Activated CD8-positive, alpha-beta memory T cell treated with anti-CD3 and anti-CD28 coated beads, Interleukin-2, amount 10 ng/mL, durations not matched to agents 7 days and 5 days (primary cell): ENCODE data around the gene DAPK2. TPM values are rescaled to one million over a fixed set of nuclear protein-coding genes. Genes with fewer than 3 reads are reported as not detected.

Experiments used
- ATAC-seq: fragments of 150-1000 bp; cut with Tn5 transposase; one replicate; pipeline ENCODE4 v1.10.0; 2021; ENCODE audit warnings: moderate library complexity
- CTCF ChIA-PET: fragments of 350-600 bp; sonication (Branson Sonifier 250); formaldehyde crosslinking; loops from one replicate; lab custom pipeline; 2021; ENCODE audit warnings: antibody characterized with exemption; lab: Charles Lee
- DNase-seq: peaks from one replicate; pipeline ENCODE4 v3.0.0-alpha.2; 2020
- H3K27ac Mint-ChIP-seq: one replicate; pipeline ENCODE4 v1.8.0; 2021; ENCODE audit warnings: mild to moderate bottlenecking, mixed read lengths
- H3K27me3 Mint-ChIP-seq: one replicate; pipeline ENCODE4 v1.8.0; 2021; ENCODE audit warnings: mixed read lengths
- H3K36me3 Mint-ChIP-seq: one replicate; pipeline ENCODE4 v1.8.0; 2021; ENCODE audit warnings: mild to moderate bottlenecking, mixed read lengths
- H3K4me1 Mint-ChIP-seq: one replicate; pipeline ENCODE4 v1.8.0; 2021; ENCODE audit warnings: mixed read lengths
- H3K4me3 Mint-ChIP-seq: one replicate; pipeline ENCODE4 v1.8.0; 2021; ENCODE audit warnings: mild to moderate bottlenecking, moderate library complexity, mixed read lengths
- H3K9me3 Mint-ChIP-seq: one replicate; pipeline ENCODE4 v1.8.0; 2022; ENCODE audit warnings: low read depth, mixed read lengths
- total RNA-seq, 2 experiments: library from RNA; stranded (reverse); gene quantifications; one replicate each; pipeline ENCODE4 v1.2.3, GENCODE V29; 2021

The DAPK2 gene
- total RNA-seq, 2 experiments from 2014 or later = 14.1 to 15.0 TPM

DNA sequence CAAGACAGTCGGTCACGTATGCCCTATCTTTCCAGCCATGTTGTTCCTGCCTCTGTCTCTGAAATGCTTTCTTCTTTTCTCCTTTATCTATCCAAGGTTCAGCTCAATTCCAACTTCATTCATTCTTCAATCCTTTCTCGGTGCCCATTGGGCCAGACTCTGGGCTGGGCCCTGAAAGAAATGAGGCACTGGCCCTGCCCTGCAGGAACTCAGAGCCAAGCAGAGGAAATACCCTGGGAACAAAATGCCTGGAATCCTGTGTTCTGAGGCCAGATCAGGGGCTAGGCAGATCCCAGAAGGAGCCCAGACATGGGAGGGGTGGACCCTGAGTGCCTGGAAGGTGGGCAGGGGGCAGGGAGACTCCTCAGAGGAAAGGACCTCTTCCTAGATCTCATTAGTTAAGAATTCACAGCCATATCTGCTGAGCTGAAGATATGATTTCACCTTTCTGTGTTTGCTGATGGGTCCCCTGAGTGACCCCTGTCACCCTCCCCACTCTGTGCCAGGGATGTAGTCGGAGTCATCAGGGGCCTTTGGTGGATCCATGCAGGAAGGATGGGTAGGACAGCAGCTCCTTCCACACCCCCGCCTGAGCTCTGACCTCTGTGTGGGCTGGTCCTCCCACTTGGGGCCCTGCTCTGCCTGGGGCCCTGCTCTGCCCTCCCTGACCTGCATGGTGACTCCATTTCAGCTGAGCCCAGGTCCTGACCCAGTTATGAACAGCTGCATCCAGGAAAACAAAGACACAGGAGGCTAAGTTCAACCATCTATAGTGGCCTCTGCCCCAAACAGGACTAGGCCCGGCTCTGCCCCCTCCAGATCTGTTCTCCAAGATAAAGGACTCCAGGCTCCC is 5.3 kb upstream of the DAPK2 start:
- Mint-ChIP-seq H3K27ac (no peak overlapping the region), H3K9me3 (no peaks in the 10 kb centered on the region), H3K27me3 (peaks cover 14% of the 10 kb centered on the region), H3K36me3 (no peaks in the 10 kb centered on the region), H3K4me3 (no peak overlapping the region), H3K4me1 (peaks cover 4% of the 10 kb centered on the region)
- DNase-seq = no peak
- no peak for ATAC-seq
- CTCF ChIA-PET = interaction anchor here (1.3 kb wide), 2 partner anchors 16 to 300 kb away, joined by 3 to 4 read pairs; no protein-coding TSS in a partner anchor

DNA sequence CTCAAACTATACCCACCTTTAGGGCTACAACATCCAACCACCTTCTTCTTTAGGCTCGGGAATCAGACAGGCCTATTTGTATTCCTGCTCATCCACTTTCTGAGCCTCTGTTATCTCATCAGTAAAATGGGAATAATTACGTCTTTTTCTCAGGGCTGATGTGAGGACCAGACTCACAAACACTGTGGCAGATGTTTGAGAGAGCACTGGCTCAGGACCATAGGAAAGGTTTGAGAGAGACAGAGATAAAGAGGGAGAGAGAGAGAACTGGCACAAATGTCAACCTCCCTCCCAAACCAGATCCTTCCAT is 4.8 kb upstream of the DAPK2 start:
- no peak overlapping the region for H3K27ac Mint-ChIP-seq
- ATAC-seq (no peak), DNase-seq (no peak)
- CTCF ChIA-PET = interaction anchor here (1.3 to 1.9 kb wide), 6 partner anchors 15 to 299 kb away, joined by 3 to 4 read pairs (median 4); no protein-coding TSS in a partner anchor
- peaks cover 15% of the 10 kb centered on the region for H3K27me3 Mint-ChIP-seq
- H3K4me3 Mint-ChIP-seq = no peak overlapping the region
- H3K36me3 Mint-ChIP-seq = no peaks in the 10 kb centered on the region
- H3K4me1 Mint-ChIP-seq = peaks cover 6% of the 10 kb centered on the region
- H3K9me3 Mint-ChIP-seq = no peaks in the 10 kb centered on the region

DNA sequence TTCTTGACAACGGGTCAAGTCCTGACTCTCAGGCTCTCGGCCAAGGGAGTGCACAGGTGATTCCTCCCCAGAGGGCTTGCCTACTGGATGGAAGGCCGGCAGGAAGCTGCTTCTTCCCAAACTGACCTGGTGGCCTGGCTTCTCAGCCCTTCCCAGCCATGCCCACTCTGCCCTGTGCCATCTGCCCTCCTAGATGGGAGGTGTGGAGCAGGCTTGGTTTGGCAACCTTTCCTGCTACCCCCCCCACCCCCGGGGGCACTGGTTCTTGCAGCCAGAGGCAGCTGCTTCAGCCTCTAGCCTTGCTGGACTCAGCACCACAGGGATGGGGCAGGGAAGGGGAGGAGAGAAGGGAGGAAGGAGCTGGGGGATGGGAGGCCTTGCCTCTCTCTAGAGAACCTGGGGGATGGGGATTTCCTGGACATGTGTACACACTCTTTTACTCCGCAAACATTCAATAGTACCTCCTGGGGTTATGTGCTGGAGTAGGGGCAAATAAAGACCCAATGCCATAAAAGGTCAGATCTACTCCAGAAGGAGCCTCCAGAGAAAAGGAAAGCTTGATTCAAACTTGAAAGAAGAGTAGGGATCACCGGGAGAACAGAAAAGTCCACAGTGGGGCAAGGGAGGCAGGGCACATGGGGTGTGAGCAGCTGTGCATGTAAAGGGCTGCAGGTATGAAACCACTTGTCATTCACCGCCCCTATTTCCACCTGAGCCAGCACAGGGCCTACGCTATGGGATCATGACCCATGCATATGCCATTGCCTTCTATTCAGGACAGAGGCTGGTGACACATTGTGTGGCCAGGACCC is 4.2 kb upstream of the DAPK2 start:
- Mint-ChIP-seq H3K27ac (no peak overlapping the region), H3K4me3 (no peak overlapping the region), H3K27me3 (peaks cover 17% of the 10 kb centered on the region), H3K4me1 (peaks cover 8% of the 10 kb centered on the region), H3K36me3 (no peaks in the 10 kb centered on the region), H3K9me3 (no peaks in the 10 kb centered on the region)
- CTCF ChIA-PET = interaction anchor here (0.8 to 1.9 kb wide), 5 partner anchors 15 to 440 kb away, joined by 3 to 4 read pairs (median 3); no protein-coding TSS in a partner anchor
- DNase-seq (no peak), ATAC-seq (no peak)

DNA sequence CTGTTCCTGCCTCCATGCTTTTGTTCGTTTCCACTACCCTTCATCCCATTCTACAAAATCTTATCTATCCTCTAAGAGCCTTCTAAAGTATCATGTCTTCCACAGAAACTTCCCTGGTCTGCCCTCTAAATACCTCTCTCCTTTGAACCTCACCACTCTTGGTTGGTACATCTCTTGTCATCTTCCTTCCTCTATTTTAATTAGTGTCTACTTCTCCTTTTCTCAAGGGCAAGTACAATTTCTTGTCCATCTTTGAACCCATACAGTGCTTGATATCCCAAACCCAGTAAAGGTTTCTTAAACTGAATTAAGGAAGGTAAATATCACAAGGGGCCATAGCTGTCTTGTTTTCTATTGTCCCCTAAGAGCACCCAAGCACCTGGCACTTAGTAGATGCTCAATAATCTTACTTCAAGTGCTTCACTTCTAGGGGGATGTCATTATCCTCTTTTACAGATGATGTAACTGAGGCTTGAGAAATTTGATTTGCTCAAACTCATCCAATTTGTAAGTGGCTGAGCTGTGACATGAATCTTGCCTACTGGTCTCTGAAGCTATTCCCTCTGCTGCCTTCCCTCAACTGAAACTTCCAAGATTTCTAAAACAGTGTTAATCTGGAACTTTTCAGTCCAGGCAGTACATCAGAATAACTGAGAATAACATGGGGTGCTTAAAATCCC is 2.6 kb upstream of the DAPK2 start:
- Mint-ChIP-seq H3K36me3 (no peaks in the 10 kb centered on the region), H3K4me1 (peaks cover 17% of the 10 kb centered on the region), H3K9me3 (no peaks in the 10 kb centered on the region), H3K4me3 (no peak overlapping the region), H3K27ac (no peak overlapping the region), H3K27me3 (peaks cover 23% of the 10 kb centered on the region)
- ATAC-seq (no peak), DNase-seq (no peak)
- CTCF ChIA-PET = interaction anchor here (1.2 to 6.3 kb wide), 9 partner anchors 19 to 439 kb away, joined by 3 to 53 read pairs (median 4); no protein-coding TSS in a partner anchor

DNA sequence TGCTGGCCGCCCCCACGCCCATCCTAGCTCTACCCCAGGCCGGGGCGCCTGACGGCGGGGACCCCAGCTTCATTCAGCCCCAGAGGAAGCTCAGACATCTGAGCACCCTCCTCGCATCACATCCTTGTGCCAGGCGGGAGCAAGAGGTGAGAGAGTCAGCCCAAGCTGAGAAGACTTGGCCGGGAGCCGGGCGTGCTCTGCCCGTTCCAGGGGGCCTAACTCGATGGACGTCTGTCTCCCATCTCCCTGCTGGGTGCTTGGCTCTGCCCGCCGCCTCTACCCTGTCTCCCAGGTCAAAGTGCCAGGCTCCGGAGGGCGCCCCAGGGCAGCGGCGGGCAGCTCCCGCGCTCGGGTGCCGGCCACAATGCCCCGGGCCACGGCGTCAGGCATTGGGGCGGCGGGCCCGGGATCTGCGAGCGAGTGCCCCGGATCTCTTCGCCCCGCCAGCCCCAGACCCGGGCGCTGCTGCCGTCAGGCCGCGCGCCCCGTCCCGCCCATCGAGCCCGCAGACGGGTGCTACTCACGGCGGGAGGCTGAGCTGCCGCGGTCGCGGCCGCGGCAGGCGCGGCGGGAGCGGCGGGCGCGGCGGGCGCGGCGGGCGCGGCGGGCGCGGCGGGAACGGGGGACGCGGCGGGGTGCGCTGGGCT is 388 bp downstream of the DAPK2 start:
- Mint-ChIP-seq H3K4me1 (peaks cover 17% of the 10 kb centered on the region), H3K27ac (peak overlapping the region; percentile 35), H3K27me3 (peaks cover 23% of the 10 kb centered on the region), H3K9me3 (no peaks in the 10 kb centered on the region), H3K36me3 (no peaks in the 10 kb centered on the region), H3K4me3 (peak overlapping the region; percentile 67)
- ATAC-seq = peak; percentile 68
- CTCF ChIA-PET = interaction anchor here (0.7 to 6.3 kb wide), 49 partner anchors 9 to 444 kb away, joined by 3 to 53 read pairs (median 5); no protein-coding TSS in a partner anchor
- peak; percentile 44 for DNase-seq

DNA sequence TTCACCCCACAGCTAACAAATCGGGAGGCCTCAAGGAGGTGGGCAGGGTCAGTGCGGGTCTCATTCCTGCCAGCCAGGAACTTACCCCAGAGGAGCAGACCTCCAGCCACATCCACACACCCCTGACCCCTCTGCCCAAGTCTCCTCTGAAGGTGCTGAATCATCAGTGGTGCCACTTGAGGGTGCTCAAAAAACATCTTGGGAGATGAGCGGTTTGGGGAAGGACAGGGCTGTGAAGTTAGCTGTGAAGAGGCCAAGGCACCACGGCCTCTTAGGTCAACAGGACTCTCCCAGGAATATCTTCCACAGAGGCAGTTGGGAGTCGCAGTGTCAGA is 1.2 kb downstream of the DAPK2 start:
- Mint-ChIP-seq H3K36me3 (peaks cover under 1% of the 10 kb centered on the region), H3K9me3 (no peaks in the 10 kb centered on the region), H3K4me1 (peaks cover 17% of the 10 kb centered on the region), H3K27ac (no peak overlapping the region), H3K4me3 (peak overlapping the region; percentile 67), H3K27me3 (peaks cover 23% of the 10 kb centered on the region)
- ATAC-seq (no peak), DNase-seq (no peak)
- CTCF ChIA-PET = interaction anchor here (0.7 to 6.3 kb wide), 16 partner anchors 11 to 435 kb away, joined by 3 to 53 read pairs (median 12); no protein-coding TSS in a partner anchor

DNA sequence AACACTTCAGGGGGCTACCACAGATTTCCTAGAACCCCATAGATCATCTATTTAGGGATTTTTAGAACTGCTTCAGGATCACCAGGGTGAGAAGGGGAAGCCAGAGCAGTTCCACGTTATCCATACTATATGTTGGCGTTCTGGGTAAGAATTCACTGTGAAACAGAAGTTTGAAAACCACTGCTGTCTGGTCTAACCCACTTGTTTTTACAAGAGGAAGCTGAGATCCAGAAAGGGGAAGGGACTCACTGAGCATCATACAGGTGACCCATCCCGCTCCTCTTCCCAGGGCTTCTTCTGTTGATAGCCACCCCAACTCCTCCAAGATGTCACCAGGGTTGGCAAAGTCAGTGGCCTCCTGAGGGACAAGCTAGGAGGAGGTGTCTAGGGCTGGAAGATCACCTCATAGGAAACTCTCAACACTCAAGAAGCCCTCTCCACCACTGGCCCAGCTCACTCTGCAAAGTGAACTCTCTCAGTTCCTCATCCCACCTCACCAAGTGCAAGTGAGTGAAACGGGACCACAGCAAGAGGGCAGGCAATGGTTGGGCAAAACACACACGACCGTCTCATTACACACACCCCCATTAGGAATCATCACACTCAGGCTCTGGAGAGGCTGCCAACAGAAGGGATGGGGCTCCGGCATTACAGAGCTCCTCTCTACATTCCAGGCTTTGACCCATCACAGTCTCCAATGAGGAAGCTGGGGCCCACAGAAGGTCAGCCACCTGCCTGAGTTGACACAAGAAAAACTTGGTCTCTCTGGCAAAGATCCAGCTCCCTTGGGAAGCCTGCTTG is 1.8 kb downstream of the DAPK2 start:
- peaks cover 23% of the 10 kb centered on the region for H3K27me3 Mint-ChIP-seq
- no peaks in the 10 kb centered on the region for H3K9me3 Mint-ChIP-seq
- peak overlapping the region; percentile 67 for H3K4me3 Mint-ChIP-seq
- peaks cover 17% of the 10 kb centered on the region for H3K4me1 Mint-ChIP-seq
- DNase-seq = no peak
- H3K36me3 Mint-ChIP-seq = peaks cover 2% of the 10 kb centered on the region
- CTCF ChIA-PET = interaction anchor here (0.6 to 6.3 kb wide), 12 partner anchors 11 to 435 kb away, joined by 3 to 53 read pairs (median 14); no protein-coding TSS in a partner anchor
- H3K27ac Mint-ChIP-seq = no peak overlapping the region
- no peak for ATAC-seq

DNA sequence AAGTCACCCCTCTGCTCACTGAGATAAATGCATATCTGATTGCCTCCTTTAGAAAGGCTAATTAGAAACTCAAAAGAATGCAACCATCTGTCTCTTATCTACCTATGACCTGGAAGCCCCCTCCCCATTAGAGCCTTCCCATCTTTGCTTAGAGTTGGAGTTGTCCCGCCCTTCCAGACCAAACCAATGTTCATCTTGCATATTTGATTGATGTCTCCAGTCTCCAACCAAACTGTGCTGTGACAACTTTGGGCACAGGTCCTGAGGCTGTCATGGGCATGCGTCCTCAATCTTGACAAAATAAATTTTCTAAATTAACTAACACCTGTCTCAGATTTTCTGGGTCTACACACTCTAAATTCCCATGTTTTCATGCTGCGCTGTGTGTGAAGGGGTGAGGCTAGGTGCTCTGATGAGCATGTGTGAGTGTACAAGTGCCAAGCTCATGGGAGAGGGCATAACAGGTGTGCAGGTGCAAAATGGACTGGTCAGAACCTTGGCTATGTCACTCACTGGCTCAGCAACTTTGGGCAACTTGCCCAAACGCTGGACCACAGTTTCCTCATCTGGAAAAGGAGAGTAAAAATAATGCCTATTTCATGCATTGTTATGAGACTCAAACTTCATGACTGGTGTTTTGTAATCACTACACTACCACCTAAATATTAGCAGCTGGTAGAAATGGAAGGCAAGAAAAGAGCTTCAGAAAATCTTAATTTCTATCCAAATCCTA is 7.2 kb downstream of the DAPK2 start:
- CTCF ChIA-PET = interaction anchor here (0.8 to 1.3 kb wide), 2 partner anchors 8 to 28 kb away, joined by 3 to 4 read pairs; no protein-coding TSS in a partner anchor
- Mint-ChIP-seq H3K4me3 (no peak overlapping the region), H3K36me3 (peaks cover 8% of the 10 kb centered on the region), H3K9me3 (no peaks in the 10 kb centered on the region), H3K27ac (no peak overlapping the region), H3K27me3 (no peaks in the 10 kb centered on the region), H3K4me1 (no peaks in the 10 kb centered on the region)
- DNase-seq (no peak), ATAC-seq (no peak)

DNA sequence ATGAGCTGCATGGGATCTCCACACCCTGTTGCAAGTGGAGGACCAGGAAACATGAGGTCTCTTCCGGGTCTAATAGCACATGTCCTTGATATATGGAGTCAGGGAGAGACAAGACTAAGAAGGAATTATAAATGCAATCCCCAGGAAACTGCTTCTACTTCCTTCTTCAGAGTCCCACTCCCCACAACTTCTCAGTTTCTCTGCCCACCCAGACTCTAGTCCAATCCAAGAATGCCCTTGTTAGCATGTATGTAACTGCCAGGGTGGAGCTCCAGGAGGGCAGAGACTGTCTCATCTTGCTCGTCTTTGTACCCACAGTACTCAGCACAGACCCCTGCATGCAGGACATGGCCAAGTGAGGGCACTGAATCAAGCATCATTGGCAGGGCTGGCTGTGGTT is 8.3 kb downstream of the DAPK2 start:
- H3K27me3 Mint-ChIP-seq = no peaks in the 10 kb centered on the region
- H3K9me3 Mint-ChIP-seq = no peaks in the 10 kb centered on the region
- peaks cover 8% of the 10 kb centered on the region for H3K36me3 Mint-ChIP-seq
- CTCF ChIA-PET = interaction anchor here (0.6 to 1.7 kb wide), 4 partner anchors 9 to 157 kb away, joined by 3 to 8 read pairs (median 3); no protein-coding TSS in a partner anchor
- H3K27ac Mint-ChIP-seq = no peak overlapping the region
- H3K4me3 Mint-ChIP-seq = no peak overlapping the region
- ATAC-seq = no peak
- peaks cover 1% of the 10 kb centered on the region for H3K4me1 Mint-ChIP-seq
- no peak for DNase-seq

DNA sequence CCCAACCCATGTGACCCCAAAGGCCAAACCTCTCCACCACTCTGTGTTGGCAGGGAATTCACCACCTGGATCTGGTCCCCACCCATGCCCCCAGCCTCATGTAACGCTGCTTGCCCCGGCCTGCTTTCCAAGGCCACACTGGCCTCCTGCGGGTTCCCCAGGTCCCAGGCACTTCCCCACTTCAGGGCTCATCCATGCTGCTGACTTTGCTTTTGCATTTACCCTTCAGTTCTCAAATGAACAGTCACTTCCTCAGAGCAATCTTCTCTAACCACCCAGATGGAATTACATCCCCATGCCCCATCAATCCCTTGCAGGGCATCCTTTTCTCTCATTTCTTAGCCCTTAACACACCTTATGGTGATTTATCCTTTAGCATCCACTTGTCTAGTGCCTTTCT is 9.2 kb downstream of the DAPK2 start:
- Mint-ChIP-seq H3K4me3 (no peak overlapping the region), H3K4me1 (peaks cover 6% of the 10 kb centered on the region), H3K9me3 (no peaks in the 10 kb centered on the region), H3K27ac (no peak overlapping the region), H3K27me3 (no peaks in the 10 kb centered on the region), H3K36me3 (peaks cover 9% of the 10 kb centered on the region)
- ATAC-seq = no peak
- no peak for DNase-seq
- CTCF ChIA-PET = interaction anchor here (0.7 to 1.7 kb wide), 5 partner anchors 9 to 92 kb away, joined by 3 to 8 read pairs (median 3); no protein-coding TSS in a partner anchor

DNA sequence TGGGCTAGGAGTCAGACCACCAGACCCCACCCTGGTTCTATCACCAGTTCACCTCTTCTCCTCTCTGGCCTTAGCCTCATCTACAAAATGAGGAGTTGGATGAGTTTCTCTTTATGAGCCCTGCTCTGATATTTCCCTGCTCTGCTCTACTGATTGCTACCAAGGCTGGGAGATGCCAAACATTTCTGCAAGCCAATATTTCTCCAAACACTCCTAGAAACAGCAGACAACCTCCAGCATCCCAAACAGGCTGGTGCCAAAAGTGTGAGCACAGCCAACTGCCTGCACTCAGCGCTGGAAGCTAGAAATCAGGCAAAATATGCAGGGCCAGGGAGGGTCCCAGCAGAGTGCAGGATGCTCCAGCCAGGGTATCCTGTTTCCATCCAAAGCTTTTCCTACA is 10.8 kb downstream of the DAPK2 start:
- Mint-ChIP-seq H3K27me3 (no peaks in the 10 kb centered on the region), H3K36me3 (peaks cover 10% of the 10 kb centered on the region)
- ATAC-seq = no peak

More for the DNA sequence above, 10.8 kb downstream of the DAPK2 start:
- no peak for DNase-seq
- CTCF ChIA-PET = no interaction called here
- Mint-ChIP-seq H3K4me3 (no peak overlapping the region), H3K9me3 (no peaks in the 10 kb centered on the region), H3K4me1 (peaks cover 21% of the 10 kb centered on the region), H3K27ac (no peak overlapping the region)
